GM12878 (cell line): Measurements from ENCODE around the gene TRIM67. TPM values are rescaled to one million over a fixed set of nuclear protein-coding genes. Genes with fewer than 3 reads are reported as not detected.

ENCODE experiments used
- ATAC-seq: fragments of 200-7000 bp; cut with Tn5 transposase; 3 replicates; pipeline ENCODE4 v1.9.1; 2020; ENCODE audit warnings: mild to moderate bottlenecking, moderate library complexity
- BruUV-seq: library from RNA; stranded (reverse); fragments of 400-500 nt; replicated peaks from 2 replicates; lab custom pipeline; 2021; lab: Mats Ljungman, UMichigan
- CTCF ChIA-PET: fragments of 300-600 bp; sonication (Branson Sonifier 250); formaldehyde crosslinking; extraction: SDS; loops from one replicate; lab custom pipeline; 2021; ENCODE audit warnings: inconsistent platforms; lab: Yijun Ruan, JAX
- POLR2A ChIA-PET: fragments of 350-600 bp; formaldehyde crosslinking; extraction: SDS; loops from one replicate; lab custom pipeline; 2021; ENCODE audit warnings: inconsistent platforms; lab: Charles Lee
- RAD21 ChIA-PET: fragments of 300-600 bp; sonication (Branson Sonifier 250); formaldehyde crosslinking; loops from one replicate; lab custom pipeline; 2023; ENCODE audit warnings: antibody characterized with exemption; ENCODE audit not compliant: unreplicated experiment; lab: Charles Lee
- SMC1A ChIA-PET: fragments of 300-600 bp; sonication (Branson Sonifier 250); formaldehyde crosslinking; loops from one replicate; lab custom pipeline; 2023; ENCODE audit not compliant: unreplicated experiment, uncharacterized antibody; lab: Charles Lee
- DNase-seq: peaks from one replicate; pipeline ENCODE4 v3.0.0-alpha.2; 2011; ENCODE audit warnings: low read depth, low spot score
- FAIRE-seq: peaks from 3 replicates; lab custom pipeline; 2011; peaks lifted over from hg19 to GRCh38; lab: Jason Lieb, UNC
- H2AFZ ChIP-seq: 2 replicates; pipeline ENCODE4 v1.6.0; 2011; ENCODE audit warnings: low read depth, low read length, control low read depth; ENCODE audit not compliant: control insufficient read depth
- H3K27ac ChIP-seq: 2 replicates; pipeline ENCODE4 v1.5.1; 2011; ENCODE audit warnings: control low read depth; ENCODE audit not compliant: control insufficient read depth, insufficient read depth
- H3K27me3 ChIP-seq, 2 experiments: replicated peaks in 1 of 2; 2 replicates each; pipeline versions ENCODE4 v1.6.0 to v1.6.1; 2011; ENCODE audit warnings: low read length in 1 of 2; ENCODE audit not compliant: control insufficient read depth in 2 of 2, insufficient read depth in 2 of 2
- H3K36me3 ChIP-seq, 2 experiments: 2 replicates each; pipeline ENCODE4 v1.5.1; 2011; ENCODE audit warnings: low read length in 1 of 2; ENCODE audit not compliant: control insufficient read depth in 2 of 2, insufficient read depth in 2 of 2
- H3K4me1 ChIP-seq: 2 replicates; pipeline ENCODE4 v1.6.1; 2011; ENCODE audit warnings: mild to moderate bottlenecking, low read length, moderate library complexity, mixed read lengths; ENCODE audit not compliant: control insufficient read depth, insufficient read depth
- H3K4me2 ChIP-seq: 2 replicates; pipeline ENCODE4 v1.6.0; 2011; ENCODE audit warnings: control low read depth; ENCODE audit not compliant: control insufficient read depth, insufficient read depth
- H3K4me3 ChIP-seq: fragments of 200-600 bp; sonication (generic); 2 replicates; pipeline ENCODE4 v1.5.1; 2016
- H3K79me2 ChIP-seq: 2 replicates; pipeline ENCODE4 v1.6.0; 2011; ENCODE audit warnings: low read length; ENCODE audit not compliant: control insufficient read depth, insufficient read depth
- H3K9ac ChIP-seq: 2 replicates; pipeline ENCODE4 v1.8.0; 2011; ENCODE audit warnings: low read length, control low read depth, mixed read lengths; ENCODE audit not compliant: control insufficient read depth, insufficient read depth
- H3K9me3 ChIP-seq: replicated peaks from 3 replicates; pipeline ENCODE4 v1.5.1; 2011; ENCODE audit warnings: mild to moderate bottlenecking, low read length; ENCODE audit not compliant: control insufficient read depth, insufficient read depth
- H4K20me1 ChIP-seq: 2 replicates; pipeline ENCODE4 v1.6.0; 2011; ENCODE audit not compliant: control insufficient read depth, insufficient read depth
- ATF3 ChIP-seq: IDR thresholded peaks from 2 replicates; pipeline ENCODE4 v1.6.1; 2011; ENCODE audit warnings: low read depth, mild to moderate bottlenecking, low read length, moderate library complexity, borderline replicate concordance; ENCODE audit errors: extremely low read depth
- BMI1 ChIP-seq: fragments of 450-650 bp; IDR thresholded peaks from 2 replicates; pipeline ENCODE4 v1.6.1; 2016; ENCODE audit warnings: mild to moderate bottlenecking, moderate library complexity, borderline replicate concordance
- CBFB ChIP-seq: IDR thresholded peaks from 2 replicates; pipeline ENCODE4 v1.6.1; 2016; ENCODE audit warnings: antibody characterized with exemption, low read depth
- FOS ChIP-seq: IDR thresholded peaks from 3 replicates; pipeline ENCODE4 v1.6.1; 2011; ENCODE audit warnings: borderline replicate concordance; ENCODE audit not compliant: insufficient read length; ENCODE audit errors: extremely low read depth
- HDGF ChIP-seq: fragments of 450-650 bp; IDR thresholded peaks from 2 replicates; pipeline ENCODE4 v1.6.1; 2016; ENCODE audit warnings: antibody characterized with exemption
- LARP7 ChIP-seq: fragments of 450-650 bp; IDR thresholded peaks from 2 replicates; pipeline ENCODE4 v1.6.1; 2017; ENCODE audit warnings: mild to moderate bottlenecking
- PAX5 ChIP-seq: IDR thresholded peaks from 2 replicates; pipeline ENCODE4 v1.6.1; 2011; ENCODE audit warnings: low read depth, low read length, borderline replicate concordance
- RELA ChIP-seq: fragments of 450-650 bp; IDR thresholded peaks from 2 replicates; pipeline ENCODE4 v1.8.0; 2014; ENCODE audit warnings: borderline replicate concordance; ENCODE audit not compliant: partially characterized antibody
- SMAD5 ChIP-seq: IDR thresholded peaks from 2 replicates; pipeline ENCODE4 v1.6.1; 2016; ENCODE audit warnings: antibody characterized with exemption, low read depth
- WGBS: methylation state at CpG from one replicate; pipeline ENCODE4 v1.1.6; 2016; ENCODE audit warnings: low lambda C conversion rate; ENCODE audit not compliant: insufficient replicate concordance, insufficient coverage; ENCODE audit errors: missing lambda C conversion rate; 5-methylcytosine and 5-hydroxymethylcytosine counted together
- in situ Hi-C: fragments of 300-500 bp; cut with MboI; formaldehyde crosslinking; loops from 9 replicates; pipeline ENCODE4 v1.14.3; 2018; ENCODE audit warnings: mixed read lengths
- intact Hi-C: fragments of 100-400 bp; cut with micrococcal nuclease; formaldehyde crosslinking; loops from one replicate; pipeline ENCODE4 v1.14.2; 2022; ENCODE audit not compliant: unreplicated experiment
- polyA plus RNA-seq, 11 experiments: library from polyadenylated mRNA; depleted of rRNA in 4 of 11; unstranded in 6 of 11; stranded (reverse) in 5 of 11; fragments of >200 nt; fragmentation: Nextera tagmentation in 4 of 11; fragmentation: Illumina TruSeq in 1 of 11; extraction: Ambion mirVana in 4 of 11; extraction: Trizol in 1 of 11; gene quantifications; 1 replicate in 1 of 11; 2 replicates in 10 of 11; pipeline versions ENCODE4 v1.2.1 to v1.2.3, GENCODE V29; 2011 to 2016; ENCODE audit warnings: inconsistent platforms in 2 of 11, missing spikeins in 2 of 11, low read depth in 1 of 11
- total RNA-seq, 4 experiments: library from RNA; depleted of rRNA in 3 of 4; stranded (reverse); fragments of >200 nt in 3 of 4; fragmentation: Illumina TruSeq in 1 of 4; extraction: Trizol in 1 of 4; gene quantifications; 2 replicates each; pipeline versions ENCODE4 v1.2.1 to v1.2.3, GENCODE V29; 2013 to 2021
- TF ChIP-seq, protein P1 (sequence below): fragments of 450-650 bp; IDR thresholded peaks from 2 replicates; pipeline ENCODE4 v1.6.1; 2017; ENCODE audit warnings: mild to moderate bottlenecking
- TF ChIP-seq, protein P2 (sequence below): fragments of 450-650 bp; formaldehyde crosslinking; IDR thresholded peaks from 2 replicates; pipeline ENCODE4 v1.4.0; 2022; ENCODE audit warnings: mild to moderate bottlenecking, moderate library complexity

The TRIM67 gene
- total and polyA plus RNA-seq, 10 of the 15 experiments (the other 5 are each of a cell fraction or from before 2014, with no cell fraction given), result under 0.01 to 0.01 TPM; not detected in 8

GRCh38 chr1:231264642-231265041 lies 102.8 kb downstream of the TRIM67 start:
- SMC1A ChIA-PET, result no interaction called here
- Histone ChIP-seq H3K4me1 (no peaks in the 10 kb centered on the region), H3K79me2 (no peaks in the 10 kb centered on the region), H3K27ac (no peak overlapping the region), H3K36me3 (peaks cover 2 to 44% of the 10 kb centered on the region in 2 experiments), H3K27me3 (no peaks in the 10 kb centered on the region), H3K4me2 (no peak overlapping the region), H2AFZ (no peak overlapping the region), H3K9me3 (peaks cover 5% of the 10 kb centered on the region; the same call in 2 of the 3 replicates), H3K4me3 (no peak overlapping the region), H3K9ac (no peak overlapping the region), H4K20me1 (no peaks in the 10 kb centered on the region)
- RAD21 ChIA-PET, result no interaction called here
- intact Hi-C loops, result no loop called here
- POLR2A ChIA-PET, result no interaction called here
- in situ Hi-C loops, result no loop called here
- no peak for DNase-seq
- 94% methylated on average over 1 of the region's 1 CpG for WGBS
- no peak for FAIRE-seq
- CTCF ChIA-PET, result no interaction called here
- no TSS peak for BruUV-seq
- TF ChIP-seq BMI1 (no peak), PAX5 (no peak), HDGF (no peak), LARP7 (no peak), ATF3 (no peak), CBFB (no peak), RELA (no peak), SMAD5 (no peak), FOS (no peak)
- TF ChIP-seq, protein P1, sequence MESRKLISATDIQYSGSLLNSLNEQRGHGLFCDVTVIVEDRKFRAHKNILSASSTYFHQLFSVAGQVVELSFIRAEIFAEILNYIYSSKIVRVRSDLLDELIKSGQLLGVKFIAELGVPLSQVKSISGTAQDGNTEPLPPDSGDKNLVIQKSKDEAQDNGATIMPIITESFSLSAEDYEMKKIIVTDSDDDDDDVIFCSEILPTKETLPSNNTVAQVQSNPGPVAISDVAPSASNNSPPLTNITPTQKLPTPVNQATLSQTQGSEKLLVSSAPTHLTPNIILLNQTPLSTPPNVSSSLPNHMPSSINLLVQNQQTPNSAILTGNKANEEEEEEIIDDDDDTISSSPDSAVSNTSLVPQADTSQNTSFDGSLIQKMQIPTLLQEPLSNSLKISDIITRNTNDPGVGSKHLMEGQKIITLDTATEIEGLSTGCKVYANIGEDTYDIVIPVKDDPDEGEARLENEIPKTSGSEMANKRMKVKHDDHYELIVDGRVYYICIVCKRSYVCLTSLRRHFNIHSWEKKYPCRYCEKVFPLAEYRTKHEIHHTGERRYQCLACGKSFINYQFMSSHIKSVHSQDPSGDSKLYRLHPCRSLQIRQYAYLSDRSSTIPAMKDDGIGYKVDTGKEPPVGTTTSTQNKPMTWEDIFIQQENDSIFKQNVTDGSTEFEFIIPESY, result no peak
- TF ChIP-seq, protein P2, sequence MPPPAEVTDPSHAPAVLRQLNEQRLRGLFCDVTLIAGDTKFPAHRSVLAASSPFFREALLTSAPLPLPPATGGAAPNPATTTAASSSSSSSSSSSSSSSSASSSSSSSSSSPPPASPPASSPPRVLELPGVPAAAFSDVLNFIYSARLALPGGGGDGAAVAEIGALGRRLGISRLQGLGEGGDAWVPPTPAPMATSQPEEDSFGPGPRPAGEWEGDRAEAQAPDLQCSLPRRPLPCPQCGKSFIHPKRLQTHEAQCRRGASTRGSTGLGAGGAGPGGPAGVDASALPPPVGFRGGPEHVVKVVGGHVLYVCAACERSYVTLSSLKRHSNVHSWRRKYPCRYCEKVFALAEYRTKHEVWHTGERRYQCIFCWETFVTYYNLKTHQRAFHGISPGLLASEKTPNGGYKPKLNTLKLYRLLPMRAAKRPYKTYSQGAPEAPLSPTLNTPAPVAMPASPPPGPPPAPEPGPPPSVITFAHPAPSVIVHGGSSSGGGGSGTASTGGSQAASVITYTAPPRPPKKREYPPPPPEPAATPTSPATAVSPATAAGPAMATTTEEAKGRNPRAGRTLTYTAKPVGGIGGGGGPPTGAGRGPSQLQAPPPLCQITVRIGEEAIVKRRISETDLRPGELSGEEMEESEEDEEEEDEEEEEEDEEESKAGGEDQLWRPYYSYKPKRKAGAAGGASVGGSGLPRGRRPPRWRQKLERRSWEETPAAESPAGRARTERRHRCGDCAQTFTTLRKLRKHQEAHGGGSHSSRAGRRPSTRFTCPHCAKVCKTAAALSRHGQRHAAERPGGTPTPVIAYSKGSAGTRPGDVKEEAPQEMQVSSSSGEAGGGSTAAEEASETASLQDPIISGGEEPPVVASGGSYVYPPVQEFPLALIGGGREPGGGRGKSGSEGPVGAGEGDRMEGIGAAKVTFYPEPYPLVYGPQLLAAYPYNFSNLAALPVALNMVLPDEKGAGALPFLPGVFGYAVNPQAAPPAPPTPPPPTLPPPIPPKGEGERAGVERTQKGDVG, result no peak
- no peak for ATAC-seq
